Endothelial cell of umbilical vein (primary cell): ENCODE data around the gene TBC1D19.

ENCODE experiments used
- EZH2 ChIP-seq: IDR thresholded peaks from 2 replicates; pipeline ENCODE4 v1.6.1; 2012; ENCODE audit warnings: borderline replicate concordance, low read depth, mild to moderate bottlenecking, moderate library complexity, low read length, inconsistent platforms; ENCODE audit not compliant: severe bottlenecking
- FOS ChIP-seq: IDR thresholded peaks from 2 replicates; pipeline ENCODE4 v1.6.1; 2011; ENCODE audit warnings: mild to moderate bottlenecking, low read length, moderate library complexity, borderline replicate concordance; ENCODE audit not compliant: insufficient read depth
- GATA2 ChIP-seq: IDR thresholded peaks from 2 replicates; pipeline ENCODE4 v1.7.0; 2011; ENCODE audit warnings: low read depth, mild to moderate bottlenecking, moderate library complexity, mixed read lengths, low read length; ENCODE audit not compliant: insufficient read length, insufficient read depth
- JUN ChIP-seq: IDR thresholded peaks from 2 replicates; pipeline ENCODE4 v1.6.1; 2011; ENCODE audit warnings: borderline replicate concordance, low read depth; ENCODE audit not compliant: insufficient read length, insufficient read depth
- MYC ChIP-seq: IDR thresholded peaks from one replicate; pipeline ENCODE4 v1.6.1; 2011; ENCODE audit warnings: mild to moderate bottlenecking, low read depth, low read length
- POLR2A ChIP-seq: IDR thresholded peaks from 2 replicates; pipeline ENCODE4 v1.6.1; 2012; ENCODE audit warnings: low read depth, mild to moderate bottlenecking, control low read depth, low read length
- POLR2AphosphoS5 ChIP-seq: IDR thresholded peaks from 2 replicates; pipeline ENCODE4 v1.6.1; 2012; ENCODE audit warnings: low read depth, mild to moderate bottlenecking, control low read depth, low read length, moderate library complexity; ENCODE audit not compliant: insufficient read depth
- TF ChIP-seq, protein P1 (sequence below), 2 donors: IDR thresholded peaks; 1 replicate in 1 of 2; 2 replicates in 1 of 2; pipeline ENCODE4 v1.5.1; 2011; ENCODE audit warnings: low read length in 2 of 2, mild to moderate bottlenecking in 2 of 2, moderate library complexity in 2 of 2, control low read depth in 1 of 2, inconsistent platforms in 1 of 2, low read depth in 1 of 2; ENCODE audit not compliant: insufficient read depth in 1 of 2; ENCODE audit errors: extremely low read depth in 1 of 2
- TF ChIP-seq, protein P2 (sequence below): IDR thresholded peaks from 2 replicates; pipeline ENCODE4 v1.6.1; 2011; ENCODE audit not compliant: insufficient read depth, insufficient read length

DNA sequence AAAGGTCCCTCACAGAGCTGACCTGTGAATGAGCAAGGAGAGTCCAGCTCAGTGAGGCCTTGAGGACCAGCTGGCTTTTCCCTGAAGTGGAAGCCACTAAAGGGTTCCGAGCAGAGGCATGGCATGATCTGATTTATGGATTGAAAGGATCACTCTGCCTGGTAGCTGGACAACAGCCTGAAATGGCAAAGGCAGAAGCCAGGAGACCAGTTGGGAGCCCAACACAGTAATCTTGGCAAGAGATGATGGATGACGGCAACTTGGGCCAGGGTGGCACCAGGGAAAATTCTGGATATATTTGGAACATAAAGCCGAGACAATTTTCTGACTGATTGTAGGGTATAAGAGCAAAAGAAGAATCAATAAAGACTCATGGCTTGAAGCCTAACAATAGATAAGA, 207.5 kb downstream of the TBC1D19 start:
- TF ChIP-seq GATA2 (no peak), POLR2A (no peak), POLR2AphosphoS5 (no peak), EZH2 (no peak), JUN (no peak), FOS (no peak), MYC (no peak)
- TF ChIP-seq, protein P1, sequence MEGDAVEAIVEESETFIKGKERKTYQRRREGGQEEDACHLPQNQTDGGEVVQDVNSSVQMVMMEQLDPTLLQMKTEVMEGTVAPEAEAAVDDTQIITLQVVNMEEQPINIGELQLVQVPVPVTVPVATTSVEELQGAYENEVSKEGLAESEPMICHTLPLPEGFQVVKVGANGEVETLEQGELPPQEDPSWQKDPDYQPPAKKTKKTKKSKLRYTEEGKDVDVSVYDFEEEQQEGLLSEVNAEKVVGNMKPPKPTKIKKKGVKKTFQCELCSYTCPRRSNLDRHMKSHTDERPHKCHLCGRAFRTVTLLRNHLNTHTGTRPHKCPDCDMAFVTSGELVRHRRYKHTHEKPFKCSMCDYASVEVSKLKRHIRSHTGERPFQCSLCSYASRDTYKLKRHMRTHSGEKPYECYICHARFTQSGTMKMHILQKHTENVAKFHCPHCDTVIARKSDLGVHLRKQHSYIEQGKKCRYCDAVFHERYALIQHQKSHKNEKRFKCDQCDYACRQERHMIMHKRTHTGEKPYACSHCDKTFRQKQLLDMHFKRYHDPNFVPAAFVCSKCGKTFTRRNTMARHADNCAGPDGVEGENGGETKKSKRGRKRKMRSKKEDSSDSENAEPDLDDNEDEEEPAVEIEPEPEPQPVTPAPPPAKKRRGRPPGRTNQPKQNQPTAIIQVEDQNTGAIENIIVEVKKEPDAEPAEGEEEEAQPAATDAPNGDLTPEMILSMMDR (IDR thresholded peaks at IDR 0.05; ENCODE audit: extremely low read depth in 1 of 2, insufficient read depth in 1 of 2, low read depth in 1 of 2, low read length in 2 of 2): no peak
- TF ChIP-seq, protein P2, sequence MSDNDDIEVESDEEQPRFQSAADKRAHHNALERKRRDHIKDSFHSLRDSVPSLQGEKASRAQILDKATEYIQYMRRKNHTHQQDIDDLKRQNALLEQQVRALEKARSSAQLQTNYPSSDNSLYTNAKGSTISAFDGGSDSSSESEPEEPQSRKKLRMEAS: no peak
